HUDEP-2 (cell line): ENCODE results near the gene AQP3.
"Not testable (repeated sequence)": the region's sequence is repeated elsewhere in the genome, so short reads cannot be mapped to it uniquely, and the experiment has no call there.

Experiments used
- DNase-seq, 76 experiments: peaks; one replicate each; lab custom pipeline; 2025; ENCODE audit not compliant: unreplicated experiment in 76 of 76; lab: John Stamatoyannopoulos, UW

AQP3 gene

GRCh38 chr9:33419708-33420303 is 27.6 kb downstream of the AQP3 start:
- DNase-seq, result no peak

DNA sequence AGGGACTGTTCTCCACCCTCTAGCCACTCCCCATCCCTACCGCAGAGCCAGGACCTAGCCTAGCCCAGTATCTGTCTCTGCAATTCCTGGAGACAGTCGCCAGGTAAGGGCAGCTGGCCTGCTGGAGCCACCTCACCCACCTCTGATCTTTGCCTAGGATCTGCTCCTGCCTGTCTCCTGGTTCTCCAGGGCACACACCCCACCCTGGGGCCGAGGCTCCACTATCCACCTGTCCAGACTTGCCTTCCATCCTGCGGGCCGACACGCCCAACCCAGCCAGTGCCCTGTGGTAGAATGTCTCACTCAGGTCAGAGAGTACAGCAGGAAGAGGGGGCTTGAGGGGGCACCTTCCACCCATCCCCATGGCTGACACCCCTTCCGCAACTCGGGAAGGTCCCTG is 29.3 kb downstream of the AQP3 start:
- DNase-seq, result no peak

DNA sequence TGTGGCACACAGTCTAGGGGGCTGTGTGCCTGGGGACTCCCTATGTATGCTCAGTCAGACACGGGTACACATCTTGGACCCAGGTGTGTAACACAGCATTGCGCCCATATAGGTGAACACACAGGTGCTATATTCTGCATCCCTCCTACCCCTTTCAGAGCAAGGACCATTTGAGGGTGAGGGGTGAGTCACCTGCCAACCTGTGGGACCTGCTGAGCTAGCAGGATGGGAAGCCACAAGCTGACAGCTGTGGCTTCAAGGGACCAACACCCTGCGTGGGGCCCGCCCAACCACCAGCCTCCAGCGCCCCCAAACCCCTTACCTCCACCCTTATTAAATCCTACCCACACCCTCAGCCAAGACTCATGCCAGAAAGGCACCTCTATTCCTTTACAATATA is 30.4 kb downstream of the AQP3 start:
- no peak for DNase-seq

DNA sequence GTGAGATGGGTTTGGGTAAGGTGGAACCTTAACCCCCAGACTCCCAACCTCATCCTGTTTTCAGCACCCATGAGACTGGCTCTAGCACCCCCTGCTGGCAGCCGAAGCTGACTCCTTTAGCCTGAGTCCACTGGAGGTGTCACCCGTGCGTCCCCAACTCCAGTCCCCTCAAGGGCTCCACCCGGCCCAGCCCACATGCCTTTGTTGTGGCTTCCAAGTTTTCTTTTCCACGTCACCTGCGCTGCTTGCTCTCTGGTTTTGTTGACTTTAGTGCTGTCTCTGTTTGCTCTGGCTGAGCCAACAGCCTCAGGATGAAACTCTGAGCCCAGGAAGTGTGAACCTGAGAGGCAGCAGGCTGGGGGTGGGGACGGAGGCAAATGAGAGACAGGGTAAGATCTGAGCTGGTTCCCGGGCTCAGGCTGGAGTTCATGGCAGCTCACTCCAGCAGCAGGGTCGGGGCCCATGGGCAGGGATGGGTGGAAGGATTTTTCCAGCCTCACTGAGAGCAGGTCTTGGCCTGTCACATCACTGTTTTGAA is 31.8 kb downstream of the AQP3 start:
- DNase-seq, result peak in 56 of 76 experiments; percentile 9 to 71 (median 46)

DNA sequence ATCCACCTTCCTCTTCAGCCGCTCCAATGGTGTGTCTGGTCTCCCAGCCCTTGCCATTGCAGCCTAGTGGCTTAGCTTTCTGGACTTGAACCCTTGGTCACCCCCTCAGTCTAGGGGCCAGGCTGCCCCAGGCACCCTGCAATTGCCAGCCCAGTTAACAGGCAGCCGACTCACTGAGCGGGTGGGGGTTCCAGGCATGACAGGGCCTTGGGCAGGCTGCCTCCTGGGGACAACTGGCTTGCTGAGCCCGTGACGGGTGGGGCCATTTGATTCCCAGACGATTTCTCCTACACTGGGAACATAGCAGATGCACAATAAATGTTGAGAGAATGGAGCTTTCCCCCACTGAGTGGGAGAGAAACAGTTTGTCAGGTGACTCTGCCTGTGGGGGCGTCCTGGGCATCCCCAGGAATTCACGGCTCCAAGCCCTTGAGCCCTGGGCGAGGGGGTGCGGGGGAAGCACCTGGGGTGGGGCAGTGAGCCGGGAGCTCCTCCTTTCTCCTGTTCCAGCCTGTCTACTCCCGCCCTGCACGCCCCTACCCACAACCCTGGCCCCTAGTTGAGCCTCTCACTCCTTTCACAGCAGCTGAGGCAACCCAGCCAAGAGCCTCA is 32.4 kb downstream of the AQP3 start:
- peak in 6 of 76 experiments; percentile 10 to 23 (median 14) for DNase-seq

- peak in 5 of 76 experiments; percentile 6 to 41 (median 31) for DNase-seq
Measured at GRCh38 chr9:33414268-33414667, 33.1 kb downstream of the AQP3 start.

DNA sequence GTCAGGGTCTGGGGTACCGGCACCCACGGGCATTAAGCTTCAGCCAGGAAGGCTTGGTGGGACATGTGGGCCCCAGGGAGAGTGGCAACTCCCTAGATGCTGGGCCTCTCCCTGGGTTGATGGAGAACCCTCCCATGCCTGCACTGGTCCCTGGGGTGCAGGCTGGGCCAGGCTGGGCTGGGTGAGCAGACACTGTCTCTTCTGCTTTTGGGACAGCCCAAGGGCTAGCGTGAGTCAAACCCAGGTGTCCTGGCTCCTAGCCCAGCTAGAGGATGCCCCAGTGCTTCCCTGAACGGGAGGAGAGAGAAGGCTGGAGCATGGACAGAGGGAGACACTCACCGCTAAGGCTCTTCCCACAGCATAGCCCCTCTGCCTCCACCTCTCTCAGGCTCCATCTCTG is 39.3 kb downstream of the AQP3 start:
- DNase-seq, result peak in 1 of 76 experiments; percentile 15

- no peak for DNase-seq
Measured at GRCh38 chr9:33407061-33407460, 40.3 kb downstream of the AQP3 start.

DNA sequence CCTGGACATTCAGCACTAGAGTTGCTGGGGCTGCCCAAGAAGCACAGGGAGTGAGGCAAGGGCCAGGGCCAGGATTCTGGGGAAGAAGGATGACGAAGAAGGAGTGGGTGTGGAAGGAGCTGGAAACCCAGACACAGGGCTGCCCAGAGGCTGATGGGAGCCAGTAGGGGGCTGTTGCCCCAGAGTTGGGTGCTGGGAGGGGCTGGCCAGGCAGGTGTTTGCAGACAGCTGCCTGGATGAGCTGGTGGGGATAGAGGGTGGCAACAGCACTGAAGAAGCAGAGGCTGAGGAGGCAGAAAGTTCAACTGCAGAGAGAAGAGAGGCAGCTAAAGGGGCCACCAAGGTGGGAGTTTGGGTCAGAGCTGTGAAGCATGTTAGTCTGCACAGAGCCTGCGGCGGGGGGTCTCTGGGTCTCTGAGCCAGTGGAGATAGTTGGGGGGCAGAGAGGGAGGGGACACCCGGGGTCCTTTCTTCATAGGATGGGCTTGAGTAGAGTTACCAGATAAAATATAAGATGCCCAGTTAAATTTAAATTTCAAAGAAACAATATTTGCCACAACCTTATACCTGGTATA is 42.5 kb downstream of the AQP3 start:
- DNase-seq, result no peak

- no peak for DNase-seq
Measured at GRCh38 chr9:33403941-33404787, 43.2 kb downstream of the AQP3 start.

- DNase-seq, result not testable (repeated sequence)
Measured at GRCh38 chr9:33402371-33402770, 45.0 kb downstream of the AQP3 start, which contains the start of gene AQP7. TSS of gene AQP7 (minus strand) at chr9:33402568. CDS start at chr9:33401262, 1,306 bp downstream.

DNA sequence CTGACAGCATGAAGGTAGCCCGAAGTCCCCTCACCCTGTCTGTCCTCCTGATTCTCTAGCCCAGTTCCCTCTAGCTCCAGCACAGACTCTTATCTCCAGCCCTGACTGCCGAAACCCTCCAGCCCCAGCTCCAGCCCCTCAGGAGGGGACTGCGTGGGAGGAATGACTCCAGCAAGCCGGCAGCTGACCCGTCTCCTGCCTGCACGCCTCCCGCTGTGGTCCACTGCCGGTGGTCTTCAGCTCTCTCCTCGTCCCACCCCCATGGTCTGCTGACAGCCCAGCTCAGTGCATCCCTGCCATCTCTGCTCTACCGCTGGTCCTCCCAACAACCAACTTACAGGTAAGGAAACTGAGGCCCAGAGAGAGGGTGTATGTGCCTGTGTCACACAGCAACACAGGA is 45.6 kb downstream of the AQP3 start:
- not testable (repeated sequence) for DNase-seq

DNA sequence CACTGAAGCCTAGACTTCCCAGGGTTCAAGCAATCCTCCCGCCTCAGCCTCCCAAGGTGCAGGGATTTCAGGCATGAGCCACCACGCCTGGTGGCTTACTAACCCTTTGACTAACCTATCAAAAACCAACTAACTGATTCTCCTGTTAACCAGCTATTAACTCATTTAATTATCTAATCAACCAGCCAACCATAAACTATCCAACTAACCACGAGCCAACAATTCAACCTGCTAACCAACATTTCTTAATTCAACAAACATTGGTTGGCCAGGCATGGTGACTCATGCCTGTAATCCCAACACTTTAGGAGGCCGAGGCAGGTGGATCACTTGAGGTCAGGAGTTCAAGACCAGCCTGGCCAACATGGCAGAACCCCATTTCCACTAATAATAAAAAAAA is 48.3 kb downstream of the AQP3 start:
- not testable (repeated sequence) for DNase-seq

DNA sequence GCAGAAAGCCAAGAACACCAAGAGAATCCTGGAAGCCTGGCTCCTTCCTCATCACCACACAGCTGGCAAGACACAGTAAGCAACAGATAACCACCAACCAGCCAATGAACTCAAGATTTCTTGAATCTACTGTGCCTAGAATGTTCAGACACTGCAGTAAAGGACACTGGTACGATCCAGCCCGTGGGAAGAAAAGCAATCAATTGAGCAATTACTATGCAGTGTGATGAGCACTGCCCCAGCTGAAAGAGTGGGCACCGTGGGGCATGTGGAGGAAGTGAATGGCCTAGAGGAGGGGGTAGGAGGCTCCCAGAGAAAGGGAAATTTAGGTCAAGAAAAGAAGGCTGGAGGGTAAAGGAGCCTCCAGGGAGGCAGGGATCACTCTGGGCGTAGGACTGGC is 49.6 kb downstream of the AQP3 start:
- not testable (repeated sequence) for DNase-seq

DNA sequence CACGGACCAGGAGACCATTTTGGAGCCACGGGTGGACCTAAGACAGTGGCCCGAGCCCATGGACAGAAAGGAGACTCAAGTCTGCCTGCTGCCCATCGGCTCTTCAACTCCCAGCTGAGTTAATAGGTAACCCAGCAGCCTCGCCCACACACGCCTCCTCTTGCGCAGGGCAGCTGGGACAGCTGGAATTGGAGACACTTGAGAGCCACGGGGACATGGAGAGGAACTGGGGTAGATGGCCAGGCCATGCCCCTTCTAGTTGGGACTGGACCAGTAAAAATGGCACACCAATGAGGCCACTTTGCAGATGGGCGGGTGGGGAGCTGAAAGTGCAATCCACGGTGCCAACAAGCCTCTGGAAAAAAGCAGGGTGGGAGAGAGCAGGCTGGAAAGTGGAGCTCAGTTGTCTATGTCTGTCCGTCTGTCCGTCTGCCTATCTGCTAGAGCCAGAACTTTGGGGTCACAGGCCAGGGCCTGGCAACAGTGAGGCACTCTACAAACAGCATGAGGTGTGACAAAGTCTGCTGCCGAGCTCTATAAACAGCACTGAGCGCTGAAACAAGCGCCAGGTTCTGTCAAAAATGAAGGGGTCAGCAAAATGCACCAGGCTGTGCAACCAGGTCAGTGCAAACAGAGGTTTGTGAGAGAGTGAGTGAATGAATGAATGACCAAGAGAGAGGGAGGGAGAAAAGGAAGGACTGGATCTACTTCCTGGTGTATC is 52.1 kb downstream of the AQP3 start:
- not testable (repeated sequence) for DNase-seq

- DNase-seq, result not testable (repeated sequence)
Measured at GRCh38 chr9:33393986-33394385, 53.4 kb downstream of the AQP3 start.

- DNase-seq, result no peak
Measured at GRCh38 chr9:33393581-33393980, 53.8 kb downstream of the AQP3 start.

- not testable (repeated sequence) for DNase-seq
Measured at GRCh38 chr9:33392591-33393021, 54.8 kb downstream of the AQP3 start.
